K562 (cell line): ENCODE data around the gene TSPAN32. TPM values are rescaled to one million over a fixed set of nuclear protein-coding genes. Genes with fewer than 3 reads are reported as not detected.

Experiments
- ATAC-seq: fragments of 200-7000 bp; cut with Tn5 transposase; 3 replicates; pipeline ENCODE4 v1.9.1; 2020; ENCODE audit warnings: moderate library complexity
- BruUV-seq: library from RNA; stranded (reverse); fragments of 400-500 nt; replicated peaks from 2 replicates; lab custom pipeline; 2021; lab: Mats Ljungman, UMichigan
- CTCF ChIA-PET: fragments of 300-600 bp; formaldehyde crosslinking; extraction: SDS; loops from one replicate; lab custom pipeline; 2021; ENCODE audit warnings: low intra/inter-chr PET ratio; lab: Yijun Ruan, JAX
- POLR2A ChIA-PET: fragments of 300-600, 350-650 bp; sonication (Branson Sonifier 250); formaldehyde crosslinking; extraction: SDS; loops from one replicate; lab custom pipeline; 2021; ENCODE audit warnings: antibody characterized with exemption, inconsistent platforms; lab: Yijun Ruan, JAX
- DNase-seq, 4 experiments: peaks; one replicate each; pipeline versions ENCODE4 v3.0.0 to v3.0.0-alpha.2; 2011 to 2018; ENCODE audit warnings: low spot score in 3 of 4, mixed read lengths in 3 of 4; ENCODE audit errors: extremely low read depth in 1 of 4
- FAIRE-seq: peaks from 2 replicates; lab custom pipeline; 2011; peaks lifted over from hg19 to GRCh38; lab: Jason Lieb, UNC
- H2AFZ ChIP-seq: 2 replicates; pipeline ENCODE4 v1.6.0; 2011; ENCODE audit warnings: low read depth, low read length, control low read depth, inconsistent platforms
- H3K27ac ChIP-seq: fragments of 200-600 bp; 3 replicates; pipeline ENCODE4 v1.8.0; 2011; ENCODE audit warnings: low read depth, mild to moderate bottlenecking, control low read depth, inconsistent platforms, low read length, moderate library complexity, mixed read lengths; ENCODE audit errors: extremely low read depth
- H3K27me3 ChIP-seq, 2 experiments: fragments of 300-600 bp in 1 of 2; 2 replicates in 1 of 2; 3 replicates in 1 of 2; pipeline versions ENCODE4 v1.6.0 to v1.8.0; 2011; ENCODE audit warnings: inconsistent platforms in 2 of 2, low read length in 2 of 2, mild to moderate bottlenecking in 1 of 2, mixed read lengths in 1 of 2, moderate library complexity in 1 of 2; ENCODE audit not compliant: control insufficient read depth in 2 of 2, insufficient read depth in 2 of 2
- H3K36me3 ChIP-seq: fragments of 300-600 bp; 3 replicates; pipeline ENCODE4 v1.8.0; 2011; ENCODE audit warnings: mild to moderate bottlenecking, low read length, inconsistent platforms; ENCODE audit not compliant: control insufficient read depth, insufficient read depth
- H3K4me1 ChIP-seq, 2 experiments: fragments of 200-600 bp in 1 of 2; replicated peaks in 1 of 2; 2 replicates in 1 of 2; 3 replicates in 1 of 2; pipeline versions ENCODE4 v1.5.1 to v1.8.0; 2011; ENCODE audit warnings: inconsistent platforms in 2 of 2, low read length in 2 of 2, mild to moderate bottlenecking in 1 of 2, mixed read lengths in 1 of 2, moderate library complexity in 1 of 2; ENCODE audit not compliant: control insufficient read depth in 2 of 2, insufficient read depth in 2 of 2
- H3K4me2 ChIP-seq: 2 replicates; pipeline ENCODE4 v1.6.1; 2011; ENCODE audit warnings: low read length, control low read depth, inconsistent platforms, mixed read lengths; ENCODE audit not compliant: insufficient read depth
- H3K4me3 ChIP-seq: fragments of 200-600 bp; sonication (generic), shearing (Covaris generic); 2 replicates; pipeline ENCODE4 v1.5.1; 2016; ENCODE audit warnings: control low read depth, inconsistent platforms
- H3K79me2 ChIP-seq: fragments of 200-600 bp; 3 replicates; pipeline ENCODE4 v1.8.0; 2011; ENCODE audit warnings: low read length, inconsistent platforms; ENCODE audit not compliant: control insufficient read depth, insufficient read depth
- H3K9ac ChIP-seq, 2 experiments: 2 replicates each; pipeline versions ENCODE4 v1.6.0 to v1.6.1; 2011; ENCODE audit warnings: low read depth in 2 of 2, low read length in 2 of 2, control low read depth in 1 of 2, inconsistent platforms in 1 of 2, mild to moderate bottlenecking in 1 of 2, mixed read lengths in 1 of 2; ENCODE audit not compliant: insufficient read depth in 1 of 2
- H3K9me1 ChIP-seq: one replicate; pipeline ENCODE4 v1.6.0; 2011; ENCODE audit warnings: inconsistent platforms, mild to moderate bottlenecking, low read length, moderate library complexity; ENCODE audit not compliant: control insufficient read depth, insufficient read depth
- H3K9me3 ChIP-seq: replicated peaks from 2 replicates; pipeline ENCODE4 v1.5.1; 2011; ENCODE audit warnings: low read depth, low read length, inconsistent platforms; ENCODE audit not compliant: control insufficient read depth, insufficient read depth
- H4K20me1 ChIP-seq: replicated peaks from 2 replicates; pipeline ENCODE4 v1.6.1; 2011; ENCODE audit warnings: low read length, inconsistent platforms, mixed read lengths; ENCODE audit not compliant: control insufficient read depth, insufficient read depth
- FOXA1 ChIP-seq: fragments of 450-650 bp; IDR thresholded peaks from 2 replicates; pipeline ENCODE4 v1.6.1; 2016; ENCODE audit warnings: mild to moderate bottlenecking, borderline replicate concordance
- WGBS: fragments of 100-300 bp; shearing (Covaris generic); methylation state at CpG from one replicate; pipeline ENCODE4 v1.1.6; 2016; ENCODE audit warnings: low coverage, mixed read lengths; ENCODE audit not compliant: insufficient coverage; ENCODE audit errors: missing lambda C conversion rate; 5-methylcytosine and 5-hydroxymethylcytosine counted together
- in situ Hi-C: fragments of 300-500 bp; cut with MboI; formaldehyde crosslinking; loops from 4 replicates; pipeline ENCODE4 v1.15.0; 2018; ENCODE audit warnings: inconsistent platforms, mixed read lengths
- intact Hi-C: fragments of 100-400 bp; cut with micrococcal nuclease; formaldehyde crosslinking; loops from 2 replicates; pipeline ENCODE4 v1.14.2; 2022
- polyA plus RNA-seq, 8 experiments: library from polyadenylated mRNA; depleted of rRNA in 4 of 8; stranded (reverse) in 5 of 8; unstranded in 3 of 8; fragments of >200 nt; fragmentation: Nextera tagmentation in 2 of 8; fragmentation: Illumina TruSeq in 1 of 8; extraction: Ambion mirVana in 2 of 8; extraction: Trizol in 1 of 8; gene quantifications; 2 replicates each; pipeline versions ENCODE4 v1.2.1 to v1.2.3, GENCODE V29; 2011 to 2014; ENCODE audit warnings: inconsistent platforms in 1 of 8, missing spikeins in 1 of 8
- total RNA-seq, 7 experiments: library from RNA; depleted of rRNA in 6 of 7; stranded (reverse); fragments of >200 nt in 6 of 7; fragmentation: Illumina TruSeq in 2 of 7; extraction: Trizol in 2 of 7; gene quantifications; 2 replicates each; pipeline versions ENCODE4 v1.2.1 to v1.2.3, GENCODE V29; 2011 to 2021; ENCODE audit warnings: low replicate concordance in 1 of 7
- TF ChIP-seq, protein P1 (sequence below): sonication (generic); formaldehyde crosslinking; IDR thresholded peaks from 2 replicates; pipeline ENCODE4 v1.8.0; 2022; ENCODE audit warnings: mild to moderate bottlenecking, missing genetic modification reagents, borderline replicate concordance

The TSPAN32 gene
- total and polyA plus RNA-seq, 9 of the 15 experiments (the other 6 are each of a cell fraction or from before 2014, with no cell fraction given): 0.21 to 7.3 (median 2.6) TPM

DNA sequence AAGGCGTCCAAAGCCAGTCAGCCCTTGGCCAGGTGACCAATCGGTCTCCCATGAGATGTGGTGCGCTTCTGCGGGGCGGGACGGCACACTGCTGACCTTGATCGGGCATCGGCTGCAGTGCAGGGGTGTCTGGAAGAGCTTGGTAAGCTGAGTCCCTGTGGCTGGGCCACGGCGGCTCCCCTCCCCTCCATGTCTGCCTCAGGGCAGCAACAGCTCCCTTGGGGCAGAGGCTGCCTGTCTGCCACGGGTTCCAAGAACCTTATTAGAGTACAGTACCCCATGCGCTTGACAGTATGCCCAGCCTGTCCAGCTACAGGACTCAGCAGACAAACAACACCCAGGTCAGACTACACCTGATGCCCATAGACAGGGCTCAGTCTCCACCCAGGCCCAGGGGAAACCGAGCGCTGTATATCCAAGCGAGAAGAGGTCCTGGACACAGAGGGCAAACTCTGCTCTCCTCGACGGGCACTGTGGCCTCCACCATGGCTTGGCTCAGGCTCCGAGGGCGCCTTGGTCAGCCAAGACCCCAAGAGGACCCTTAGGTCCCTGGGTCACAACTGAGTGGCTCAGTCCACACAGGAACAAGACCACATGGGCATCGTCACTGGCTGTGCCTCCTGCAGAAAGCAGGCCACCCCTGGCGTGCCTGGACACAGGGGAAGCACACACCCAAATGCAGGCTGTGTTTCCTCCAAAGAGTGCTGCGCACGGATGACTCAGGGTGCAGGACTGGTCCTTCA, 18.9 kb downstream of the TSPAN32 start:
- Histone ChIP-seq H3K4me3 (no peak overlapping the region), H3K4me2 (no peak overlapping the region), H3K9ac (no peak overlapping the region), H3K36me3 (no peaks in the 10 kb centered on the region), H3K27me3 (peaks cover 21 to 58% of the 10 kb centered on the region in 2 experiments; a peak in 4 of 5 replicates), H3K4me1 (peaks cover 0 to 8% of the 10 kb centered on the region in 2 experiments; a peak in 2 of 5 replicates), H3K27ac (no peak overlapping the region), H4K20me1 (no peaks in the 10 kb centered on the region), H3K79me2 (no peaks in the 10 kb centered on the region), H3K9me3 (no peaks in the 10 kb centered on the region), H3K9me1 (no peaks in the 10 kb centered on the region), H2AFZ (no peak overlapping the region)
- ChIA-PET CTCF (interaction anchor here (0.6 kb wide), 1 partner anchor 191 kb away, joined by 6 read pairs; no protein-coding TSS in a partner anchor), POLR2A (interaction anchor here (0.6 to 1.0 kb wide), 2 partner anchors 12 to 271 kb away, joined by 3 read pairs; no protein-coding TSS in a partner anchor)
- no peak for TF ChIP-seq FOXA1
- TF ChIP-seq, protein P1, sequence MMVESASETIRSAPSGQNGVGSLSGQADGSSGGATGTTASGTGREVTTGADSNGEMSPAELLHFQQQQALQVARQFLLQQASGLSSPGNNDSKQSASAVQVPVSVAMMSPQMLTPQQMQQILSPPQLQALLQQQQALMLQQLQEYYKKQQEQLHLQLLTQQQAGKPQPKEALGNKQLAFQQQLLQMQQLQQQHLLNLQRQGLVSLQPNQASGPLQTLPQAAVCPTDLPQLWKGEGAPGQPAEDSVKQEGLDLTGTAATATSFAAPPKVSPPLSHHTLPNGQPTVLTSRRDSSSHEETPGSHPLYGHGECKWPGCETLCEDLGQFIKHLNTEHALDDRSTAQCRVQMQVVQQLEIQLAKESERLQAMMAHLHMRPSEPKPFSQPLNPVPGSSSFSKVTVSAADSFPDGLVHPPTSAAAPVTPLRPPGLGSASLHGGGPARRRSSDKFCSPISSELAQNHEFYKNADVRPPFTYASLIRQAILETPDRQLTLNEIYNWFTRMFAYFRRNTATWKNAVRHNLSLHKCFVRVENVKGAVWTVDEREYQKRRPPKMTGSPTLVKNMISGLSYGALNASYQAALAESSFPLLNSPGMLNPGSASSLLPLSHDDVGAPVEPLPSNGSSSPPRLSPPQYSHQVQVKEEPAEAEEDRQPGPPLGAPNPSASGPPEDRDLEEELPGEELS (CRISPR knock-in tag): 0 out of 2 replicates have a peak, but pooled peaks have one; percentile 44
- 6% methylated on average over 22 of the region's 23 CpGs for WGBS
- ATAC-seq: no peak
- no TSS peak for BruUV-seq
- in situ Hi-C loops: no loop called here
- FAIRE-seq: no peak
- intact Hi-C loops: no loop called here
- DNase-seq: no peak
